ENCODE measurements around the gene NELFA.

GRCh38 chr4:1948892-1949436, 59.8 kb downstream of the NELFA start:
- TF ChIP-seq, protein P1, sequence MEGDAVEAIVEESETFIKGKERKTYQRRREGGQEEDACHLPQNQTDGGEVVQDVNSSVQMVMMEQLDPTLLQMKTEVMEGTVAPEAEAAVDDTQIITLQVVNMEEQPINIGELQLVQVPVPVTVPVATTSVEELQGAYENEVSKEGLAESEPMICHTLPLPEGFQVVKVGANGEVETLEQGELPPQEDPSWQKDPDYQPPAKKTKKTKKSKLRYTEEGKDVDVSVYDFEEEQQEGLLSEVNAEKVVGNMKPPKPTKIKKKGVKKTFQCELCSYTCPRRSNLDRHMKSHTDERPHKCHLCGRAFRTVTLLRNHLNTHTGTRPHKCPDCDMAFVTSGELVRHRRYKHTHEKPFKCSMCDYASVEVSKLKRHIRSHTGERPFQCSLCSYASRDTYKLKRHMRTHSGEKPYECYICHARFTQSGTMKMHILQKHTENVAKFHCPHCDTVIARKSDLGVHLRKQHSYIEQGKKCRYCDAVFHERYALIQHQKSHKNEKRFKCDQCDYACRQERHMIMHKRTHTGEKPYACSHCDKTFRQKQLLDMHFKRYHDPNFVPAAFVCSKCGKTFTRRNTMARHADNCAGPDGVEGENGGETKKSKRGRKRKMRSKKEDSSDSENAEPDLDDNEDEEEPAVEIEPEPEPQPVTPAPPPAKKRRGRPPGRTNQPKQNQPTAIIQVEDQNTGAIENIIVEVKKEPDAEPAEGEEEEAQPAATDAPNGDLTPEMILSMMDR (IDR thresholded peaks at IDR 0.05; ENCODE audit: low read depth, low read length, missing input control): no peak
- TF ChIP-seq REST (IDR thresholded peaks at IDR 0.05): no peak
- no peak for TF ChIP-seq JUND (IDR thresholded peaks at IDR 0.05)
- no peak for TF ChIP-seq RAD21 (IDR thresholded peaks at IDR 0.05)
- TF ChIP-seq, protein P2, sequence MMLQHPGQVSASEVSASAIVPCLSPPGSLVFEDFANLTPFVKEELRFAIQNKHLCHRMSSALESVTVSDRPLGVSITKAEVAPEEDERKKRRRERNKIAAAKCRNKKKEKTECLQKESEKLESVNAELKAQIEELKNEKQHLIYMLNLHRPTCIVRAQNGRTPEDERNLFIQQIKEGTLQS (IDR thresholded peaks at IDR 0.05): no peak
- no peak for TF ChIP-seq YY1 (IDR thresholded peaks at IDR 0.05)
- TF ChIP-seq, protein P3, sequence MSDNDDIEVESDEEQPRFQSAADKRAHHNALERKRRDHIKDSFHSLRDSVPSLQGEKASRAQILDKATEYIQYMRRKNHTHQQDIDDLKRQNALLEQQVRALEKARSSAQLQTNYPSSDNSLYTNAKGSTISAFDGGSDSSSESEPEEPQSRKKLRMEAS (IDR thresholded peaks at IDR 0.05): no peak
- no peak for TF ChIP-seq TAF1 (conservative IDR thresholded peaks at IDR 0.05)
- no peak for TF ChIP-seq EGR1 (IDR thresholded peaks at IDR 0.05; ENCODE audit: low read depth in 2 of 2)
- TF ChIP-seq, protein P4, sequence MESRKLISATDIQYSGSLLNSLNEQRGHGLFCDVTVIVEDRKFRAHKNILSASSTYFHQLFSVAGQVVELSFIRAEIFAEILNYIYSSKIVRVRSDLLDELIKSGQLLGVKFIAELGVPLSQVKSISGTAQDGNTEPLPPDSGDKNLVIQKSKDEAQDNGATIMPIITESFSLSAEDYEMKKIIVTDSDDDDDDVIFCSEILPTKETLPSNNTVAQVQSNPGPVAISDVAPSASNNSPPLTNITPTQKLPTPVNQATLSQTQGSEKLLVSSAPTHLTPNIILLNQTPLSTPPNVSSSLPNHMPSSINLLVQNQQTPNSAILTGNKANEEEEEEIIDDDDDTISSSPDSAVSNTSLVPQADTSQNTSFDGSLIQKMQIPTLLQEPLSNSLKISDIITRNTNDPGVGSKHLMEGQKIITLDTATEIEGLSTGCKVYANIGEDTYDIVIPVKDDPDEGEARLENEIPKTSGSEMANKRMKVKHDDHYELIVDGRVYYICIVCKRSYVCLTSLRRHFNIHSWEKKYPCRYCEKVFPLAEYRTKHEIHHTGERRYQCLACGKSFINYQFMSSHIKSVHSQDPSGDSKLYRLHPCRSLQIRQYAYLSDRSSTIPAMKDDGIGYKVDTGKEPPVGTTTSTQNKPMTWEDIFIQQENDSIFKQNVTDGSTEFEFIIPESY (IDR thresholded peaks at IDR 0.05): no peak
- TF ChIP-seq GABPA (IDR thresholded peaks at IDR 0.05 in 1 of 2, conservative IDR thresholded peaks at IDR 0.05 in 1 of 2): no peak
- no peak for TF ChIP-seq SP1 (IDR thresholded peaks at IDR 0.05)
